VCaP (cell line): Measurements from ENCODE around the gene ATOH1.
A peak's percentile ranks its signal among the peaks of the same experiment; 100 is the strongest.

ENCODE experiments used
- H3K27ac ChIP-seq: fragments of 450-650 bp; 2 replicates; pipeline ENCODE4 v1.5.1; 2017
- TF ChIP-seq, protein P1 (sequence below): fragments of 450-650 bp; conservative IDR thresholded peaks from 2 replicates; pipeline ENCODE4 v1.5.1; 2017; ENCODE audit warnings: mild to moderate bottlenecking, moderate library complexity

Gene ATOH1

DNA sequence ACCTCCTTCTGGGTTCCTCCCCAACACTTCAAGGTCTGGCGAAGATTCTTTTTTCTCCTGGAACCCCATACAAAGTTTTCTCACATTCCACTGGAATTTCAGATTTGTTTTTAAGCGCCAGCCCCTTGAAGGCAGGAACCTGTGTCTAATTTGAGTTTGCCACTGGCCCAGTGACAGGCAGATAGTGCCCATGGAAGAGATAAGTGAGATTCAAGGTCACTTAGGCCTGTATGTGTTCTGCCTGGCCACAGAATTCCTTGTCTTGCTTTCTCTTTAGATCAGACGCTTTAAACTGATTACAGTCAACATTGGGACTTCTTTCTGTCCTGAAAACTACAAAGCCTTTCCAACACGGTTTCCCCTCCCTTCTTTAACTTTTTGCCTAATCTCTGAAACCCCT, 11.2 kb downstream of the ATOH1 start:
- TF ChIP-seq, protein P1, sequence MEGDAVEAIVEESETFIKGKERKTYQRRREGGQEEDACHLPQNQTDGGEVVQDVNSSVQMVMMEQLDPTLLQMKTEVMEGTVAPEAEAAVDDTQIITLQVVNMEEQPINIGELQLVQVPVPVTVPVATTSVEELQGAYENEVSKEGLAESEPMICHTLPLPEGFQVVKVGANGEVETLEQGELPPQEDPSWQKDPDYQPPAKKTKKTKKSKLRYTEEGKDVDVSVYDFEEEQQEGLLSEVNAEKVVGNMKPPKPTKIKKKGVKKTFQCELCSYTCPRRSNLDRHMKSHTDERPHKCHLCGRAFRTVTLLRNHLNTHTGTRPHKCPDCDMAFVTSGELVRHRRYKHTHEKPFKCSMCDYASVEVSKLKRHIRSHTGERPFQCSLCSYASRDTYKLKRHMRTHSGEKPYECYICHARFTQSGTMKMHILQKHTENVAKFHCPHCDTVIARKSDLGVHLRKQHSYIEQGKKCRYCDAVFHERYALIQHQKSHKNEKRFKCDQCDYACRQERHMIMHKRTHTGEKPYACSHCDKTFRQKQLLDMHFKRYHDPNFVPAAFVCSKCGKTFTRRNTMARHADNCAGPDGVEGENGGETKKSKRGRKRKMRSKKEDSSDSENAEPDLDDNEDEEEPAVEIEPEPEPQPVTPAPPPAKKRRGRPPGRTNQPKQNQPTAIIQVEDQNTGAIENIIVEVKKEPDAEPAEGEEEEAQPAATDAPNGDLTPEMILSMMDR: no peak

DNA sequence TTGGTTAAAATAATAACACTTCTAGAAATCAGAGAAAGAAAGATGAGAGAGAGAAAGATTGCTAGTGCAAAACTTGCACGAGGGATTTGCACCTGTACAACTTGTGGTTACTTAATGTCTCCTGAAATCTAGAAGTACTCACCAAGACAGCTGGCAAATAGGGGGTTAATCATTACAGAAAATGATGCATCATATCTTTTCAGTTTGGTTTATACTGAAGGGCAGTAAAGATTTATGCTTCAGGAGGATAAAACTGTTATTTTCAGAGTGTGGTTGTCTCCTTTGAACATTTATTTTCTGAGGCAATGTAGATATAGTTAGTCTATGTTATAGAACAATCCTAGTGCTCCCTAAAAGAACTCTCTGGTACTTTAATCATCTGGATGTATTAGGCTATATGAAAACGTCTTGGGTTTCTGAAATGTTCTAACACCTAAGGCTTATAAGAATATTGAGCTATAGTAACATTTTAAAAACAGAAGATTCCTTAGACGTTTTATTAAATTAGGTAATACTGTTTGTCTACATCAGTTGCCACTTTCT, 13.3 kb downstream of the ATOH1 start:
- H3K27ac ChIP-seq: peak overlapping the region; percentile 59
- TF ChIP-seq, protein P1: no peak

More for the DNA sequence above, 11.2 kb downstream of the ATOH1 start:
- H3K27ac ChIP-seq: no peak overlapping the region

DNA sequence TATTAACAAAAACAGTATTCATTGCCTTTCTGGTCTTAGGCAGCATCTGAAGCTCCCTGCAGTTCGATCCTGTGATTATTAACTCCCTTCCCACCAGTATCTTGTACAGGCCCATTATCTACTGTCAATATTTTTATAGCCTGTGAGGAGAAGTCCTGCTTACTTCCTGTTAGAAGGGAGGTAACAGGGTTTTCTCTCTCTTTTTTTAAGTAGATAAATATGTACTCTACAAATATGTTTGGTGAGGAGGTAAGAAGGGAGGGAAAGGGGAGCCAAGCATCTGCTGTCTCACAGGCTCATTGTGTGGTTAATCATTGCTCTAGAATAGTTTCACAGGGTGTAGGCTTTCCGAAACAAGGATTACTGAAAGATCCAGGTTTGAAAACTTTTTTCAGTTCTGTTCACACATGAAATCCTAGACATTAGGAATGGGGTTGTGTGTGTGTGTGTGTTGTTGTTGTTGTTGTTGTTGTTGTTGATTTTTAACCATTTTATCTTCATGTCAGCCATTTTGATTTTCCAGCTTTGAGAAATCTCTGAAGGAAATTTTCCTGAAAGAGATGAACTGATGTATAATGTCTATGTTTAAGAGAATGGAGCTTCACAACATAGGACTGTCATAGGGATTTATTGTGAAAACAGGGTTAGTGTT, 14.2 kb downstream of the ATOH1 start:
- TF ChIP-seq, protein P1: no peak
- H3K27ac ChIP-seq: peak overlapping the region; percentile 59

DNA sequence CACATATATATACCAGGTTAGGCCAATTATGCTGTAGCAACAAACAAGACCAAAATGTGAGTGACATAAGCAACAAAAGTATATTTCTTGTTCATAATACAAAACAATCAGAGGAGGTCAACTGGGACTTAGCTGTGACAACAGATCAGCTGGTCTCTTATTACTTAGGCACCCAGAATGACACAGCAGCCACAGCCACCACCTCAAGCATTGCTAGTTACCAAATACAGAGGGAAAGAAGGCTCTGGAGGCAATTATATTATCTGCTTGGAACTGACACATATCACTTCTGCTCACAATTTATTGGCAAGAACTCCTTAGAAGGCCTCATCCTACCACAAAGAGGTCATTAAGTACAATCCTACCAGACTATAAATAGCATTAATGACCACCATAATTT, 15.2 kb downstream of the ATOH1 start:
- peak overlapping the region; percentile 59 for H3K27ac ChIP-seq
- TF ChIP-seq, protein P1: no peak

DNA sequence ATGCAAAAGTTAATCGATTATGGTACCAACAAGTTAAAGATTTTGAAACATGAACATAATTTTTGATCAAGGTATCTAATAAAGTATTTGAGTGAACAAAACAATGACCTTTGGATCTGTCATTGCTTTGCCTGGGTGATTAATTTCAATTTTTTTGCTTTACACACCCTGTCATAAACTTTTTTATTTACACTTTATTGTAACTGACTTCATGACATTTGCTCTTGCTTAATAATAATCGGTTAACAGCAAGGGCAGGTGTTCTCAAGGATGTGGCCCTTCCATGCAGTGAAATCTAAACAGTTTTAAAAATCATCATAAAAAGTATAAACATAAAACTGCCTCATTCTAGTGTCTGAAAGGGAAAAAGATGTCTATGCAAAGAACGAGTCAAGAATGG, 24.1 kb downstream of the ATOH1 start:
- H3K27ac ChIP-seq: no peak overlapping the region
- TF ChIP-seq, protein P1: no peak

DNA sequence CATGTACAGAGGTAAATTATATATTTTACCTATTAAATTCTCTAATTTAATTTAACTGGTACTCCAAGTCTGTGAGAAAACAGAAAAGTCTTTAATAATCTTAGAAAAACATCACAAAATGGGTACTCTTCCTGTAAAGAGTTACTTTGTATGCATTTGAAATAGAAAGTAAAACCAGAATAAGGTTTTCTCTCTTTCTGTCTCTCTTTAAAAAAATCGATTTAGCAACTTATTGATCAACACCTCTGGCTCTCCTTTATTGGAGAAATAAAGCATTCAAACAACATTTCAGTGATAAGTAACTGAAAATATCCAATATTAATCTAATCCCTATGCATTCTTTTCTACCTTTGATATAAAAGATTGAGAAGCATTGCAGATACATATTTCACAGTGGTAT, 27.4 kb downstream of the ATOH1 start:
- TF ChIP-seq, protein P1: no peak
- H3K27ac ChIP-seq: no peak overlapping the region

DNA sequence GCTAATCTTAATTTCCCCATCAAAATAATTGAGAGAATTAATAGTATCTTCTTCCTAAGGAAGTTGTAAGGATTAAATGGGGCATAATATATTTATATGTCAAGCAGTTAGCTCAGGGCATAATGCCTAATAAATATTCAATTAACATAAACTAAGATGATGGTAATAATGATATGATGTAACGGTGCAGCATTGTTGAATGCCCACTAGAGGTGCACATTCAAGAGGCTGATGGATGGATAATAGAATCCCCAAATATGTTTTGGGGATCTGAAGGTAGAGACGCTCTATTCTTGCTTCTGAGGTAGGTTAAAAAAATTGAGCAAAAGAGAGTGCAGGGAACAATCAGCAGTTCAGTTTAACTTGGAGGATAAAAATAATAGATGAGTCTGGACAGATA, 37.1 kb downstream of the ATOH1 start:
- TF ChIP-seq, protein P1: no peak
- no peak overlapping the region for H3K27ac ChIP-seq
